H9 (cell line): ENCODE measurements around the gene SUN2. TPM values are rescaled to one million over a fixed set of nuclear protein-coding genes. Genes with fewer than 3 reads are reported as not detected.

Experiments
- DNase-seq: peaks from one replicate; pipeline ENCODE4 v3.0.0-alpha.2; 2017
- H2AFZ ChIP-seq: one replicate; pipeline ENCODE4 v1.6.1; 2013; ENCODE audit warnings: mild to moderate bottlenecking, low read length, control low read depth, moderate library complexity
- H2AK5ac ChIP-seq: 2 replicates; pipeline ENCODE4 v1.6.1; 2013; ENCODE audit warnings: low read length, control low read depth, mixed read lengths; ENCODE audit not compliant: insufficient read length
- H2BK120ac ChIP-seq: one replicate; pipeline ENCODE4 v1.6.1; 2013; ENCODE audit warnings: low read depth, mild to moderate bottlenecking, low read length, control low read depth, inconsistent platforms; ENCODE audit not compliant: poor library complexity, severe bottlenecking
- H2BK12ac ChIP-seq: 2 replicates; pipeline ENCODE4 v1.6.1; 2013; ENCODE audit warnings: low read length, control low read depth, mixed read lengths, low read depth; ENCODE audit not compliant: insufficient read length
- H2BK15ac ChIP-seq: 2 replicates; pipeline ENCODE4 v1.6.1; 2013; ENCODE audit warnings: low read depth, low read length, control low read depth
- H2BK20ac ChIP-seq: one replicate; pipeline ENCODE4 v1.6.1; 2013; ENCODE audit warnings: low read depth, mild to moderate bottlenecking, low read length, control low read depth, inconsistent platforms; ENCODE audit not compliant: poor library complexity, severe bottlenecking
- H2BK5ac ChIP-seq: 2 replicates; pipeline ENCODE4 v1.6.1; 2013; ENCODE audit warnings: low read length, control low read depth, mixed read lengths; ENCODE audit not compliant: insufficient read length
- H3K14ac ChIP-seq: 2 replicates; pipeline ENCODE4 v1.6.1; 2013; ENCODE audit warnings: low read length, control low read depth; ENCODE audit not compliant: insufficient read depth
- H3K18ac ChIP-seq: 2 replicates; pipeline ENCODE4 v1.6.1; 2013; ENCODE audit warnings: low read depth, mild to moderate bottlenecking, mixed read lengths, low read length, control low read depth; ENCODE audit not compliant: insufficient read length
- H3K23ac ChIP-seq: 2 replicates; pipeline ENCODE4 v1.6.1; 2013; ENCODE audit warnings: low read length, control low read depth, mixed read lengths, low read depth; ENCODE audit not compliant: insufficient read length
- H3K23me2 ChIP-seq: 2 replicates; pipeline ENCODE4 v1.6.1; 2013; ENCODE audit warnings: low read depth, mild to moderate bottlenecking, mixed read lengths, low read length, control low read depth; ENCODE audit not compliant: insufficient read length, poor library complexity, severe bottlenecking
- H3K27ac ChIP-seq: 2 replicates; pipeline ENCODE4 v1.5.1; 2013; ENCODE audit warnings: low read length, control low read depth, mixed read lengths, low read depth; ENCODE audit not compliant: insufficient read length
- H3K27me3 ChIP-seq: 2 replicates; pipeline ENCODE4 v1.6.1; 2013; ENCODE audit warnings: low read length, control low read depth, inconsistent platforms; ENCODE audit not compliant: insufficient read depth
- H3K4ac ChIP-seq: 2 replicates; pipeline ENCODE4 v1.6.1; 2013; ENCODE audit warnings: low read depth, mild to moderate bottlenecking, control low read depth, inconsistent platforms, low read length, moderate library complexity
- H3K4me1 ChIP-seq: 2 replicates; pipeline ENCODE4 v1.6.1; 2013; ENCODE audit warnings: low read length, control low read depth, inconsistent platforms; ENCODE audit not compliant: insufficient read depth
- H3K4me2 ChIP-seq: 2 replicates; pipeline ENCODE4 v1.6.1; 2013; ENCODE audit warnings: low read length, control low read depth, mixed read lengths; ENCODE audit not compliant: insufficient read length, insufficient read depth
- H3K56ac ChIP-seq: 2 replicates; pipeline ENCODE4 v1.6.1; 2013; ENCODE audit warnings: low read depth, mild to moderate bottlenecking, mixed read lengths, low read length, control low read depth; ENCODE audit not compliant: insufficient read length
- H3K79me1 ChIP-seq: 2 replicates; pipeline ENCODE4 v1.6.1; 2013; ENCODE audit warnings: low read depth, mild to moderate bottlenecking, moderate library complexity, low read length, control low read depth, inconsistent platforms; ENCODE audit not compliant: insufficient read depth, poor library complexity, severe bottlenecking
- H3K79me2 ChIP-seq: 2 replicates; pipeline ENCODE4 v1.6.1; 2013; ENCODE audit warnings: low read length, control low read depth, inconsistent platforms; ENCODE audit not compliant: insufficient read depth
- H3K9ac ChIP-seq: 2 replicates; pipeline ENCODE4 v1.6.1; 2013; ENCODE audit warnings: low read length, control low read depth, mixed read lengths; ENCODE audit not compliant: insufficient read length; ENCODE audit errors: extremely low read depth
- H3K9me3 ChIP-seq: one replicate; pipeline ENCODE4 v1.6.1; 2013; ENCODE audit warnings: low read depth, low read length, inconsistent platforms; ENCODE audit not compliant: control insufficient read depth
- H3T11ph ChIP-seq: one replicate; pipeline ENCODE4 v1.6.1; 2013; ENCODE audit warnings: mild to moderate bottlenecking, low read length, control low read depth, inconsistent platforms
- H4K20me1 ChIP-seq: one replicate; pipeline ENCODE4 v1.6.1; 2013; ENCODE audit not compliant: control insufficient read depth, insufficient read length, insufficient read depth
- H4K5ac ChIP-seq: 2 replicates; pipeline ENCODE4 v1.6.1; 2013; ENCODE audit warnings: low read depth, mild to moderate bottlenecking, mixed read lengths, low read length, control low read depth; ENCODE audit not compliant: insufficient read length
- H4K8ac ChIP-seq: replicated peaks from 2 replicates; pipeline ENCODE4 v1.6.1; 2013; ENCODE audit warnings: low read length, control low read depth, mixed read lengths, low read depth; ENCODE audit not compliant: insufficient read length
- H4K91ac ChIP-seq: 2 replicates; pipeline ENCODE4 v1.6.1; 2013; ENCODE audit warnings: low read depth, mild to moderate bottlenecking, moderate library complexity, mixed read lengths, low read length, control low read depth; ENCODE audit not compliant: insufficient read length
- H3K27ac Mint-ChIP-seq, 3 experiments: 2 replicates in 2 of 3; 3 replicates in 1 of 3; pipeline ENCODE4 v1.8.0; 2020 to 2021; ENCODE audit warnings: mixed read lengths in 3 of 3, mild to moderate bottlenecking in 1 of 3, moderate library complexity in 1 of 3
- H3K27me3 Mint-ChIP-seq: 2 replicates; pipeline ENCODE4 v1.8.0; 2021; ENCODE audit warnings: low read depth, mild to moderate bottlenecking, moderate library complexity, mixed read lengths
- H3K36me3 Mint-ChIP-seq, 3 experiments: 2 replicates in 2 of 3; 3 replicates in 1 of 3; pipeline ENCODE4 v1.8.0; 2020 to 2021; ENCODE audit warnings: low read depth in 3 of 3, mixed read lengths in 3 of 3; ENCODE audit not compliant: insufficient read depth in 1 of 3
- H3K4me1 Mint-ChIP-seq, 2 experiments: 2 replicates each; pipeline ENCODE4 v1.8.0; 2020; ENCODE audit warnings: mixed read lengths in 2 of 2
- H3K4me3 Mint-ChIP-seq, 2 experiments: 2 replicates in 1 of 2; 3 replicates in 1 of 2; pipeline ENCODE4 v1.8.0; 2020 to 2021; ENCODE audit warnings: mild to moderate bottlenecking in 2 of 2, mixed read lengths in 2 of 2, moderate library complexity in 1 of 2
- H3K9me3 Mint-ChIP-seq, 2 experiments: 2 replicates in 1 of 2; 3 replicates in 1 of 2; pipeline ENCODE4 v1.8.0; 2020; ENCODE audit warnings: mild to moderate bottlenecking in 2 of 2, mixed read lengths in 2 of 2, moderate library complexity in 1 of 2
- CTCF ChIP-seq: fragments of 200-600 bp; sonication (generic); conservative IDR thresholded peaks from 3 replicates; pipeline ENCODE4 v1.8.0; 2021; ENCODE audit warnings: antibody characterized with exemption, mild to moderate bottlenecking
- WGBS: extraction: QIAGEN DNeasy Blood & Tissue Kit; methylation state at CpG from one replicate; pipeline ENCODE4 v1.1.7; 2013; ENCODE audit warnings: missing lambda C conversion rate, low lambda C conversion rate, mixed read lengths; ENCODE audit not compliant: insufficient read length; ENCODE audit errors: extremely low coverage; 5-methylcytosine and 5-hydroxymethylcytosine counted together
- total RNA-seq: library from RNA; stranded (reverse); gene quantifications from 2 replicates; pipeline ENCODE4 v1.2.1, GENCODE V29; 2021

Gene SUN2
- total RNA-seq, 1 experiment from 2014 or later: 12.0 TPM

DNA sequence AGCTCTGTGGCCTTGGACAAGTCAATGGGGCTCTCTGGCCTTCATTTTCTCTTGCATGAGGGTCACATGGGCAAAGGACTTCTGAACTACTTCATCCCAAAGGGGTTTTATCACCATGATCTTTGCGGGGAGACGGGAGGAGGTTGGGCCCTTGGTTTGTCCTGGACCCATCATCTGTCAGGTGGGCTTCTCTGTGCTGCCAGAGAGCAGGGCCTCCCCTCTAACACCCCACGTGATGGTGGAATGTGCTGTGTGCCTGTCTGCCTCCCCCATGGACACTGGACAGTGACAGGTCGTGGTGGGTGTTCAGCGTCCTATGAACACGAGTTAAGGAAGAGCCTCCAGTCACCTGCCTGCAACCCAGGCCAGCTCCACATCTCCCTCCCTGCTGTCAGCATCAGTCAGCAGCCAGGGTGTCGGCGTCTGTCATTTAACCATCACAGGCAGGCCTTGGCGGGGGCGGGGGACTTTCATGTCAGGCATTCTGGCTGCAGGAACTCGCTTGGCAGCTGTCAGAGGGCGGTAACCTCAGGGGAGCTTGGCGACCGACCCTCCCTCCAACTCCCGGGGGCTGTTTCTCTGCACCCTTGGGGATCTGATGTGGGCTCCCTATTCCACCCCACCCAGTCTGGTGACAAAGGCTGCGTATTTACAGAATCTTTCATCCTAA, 2.6 kb upstream of the SUN2 start:
- Histone ChIP-seq H2BK15ac (no peak overlapping the region), H2AFZ (no peak overlapping the region), H3K23ac (no peak overlapping the region), H3K14ac (no peak overlapping the region), H3K18ac (no peak overlapping the region), H3K4ac (no peak overlapping the region), H3K79me1 (no peaks in the 10 kb centered on the region), H2BK5ac (no peak overlapping the region), H3K4me1 (peaks cover 5% of the 10 kb centered on the region; the same call in 1 of the 2 replicates), H3K27ac (no peak overlapping the region), H4K8ac (no peak overlapping the region), H4K91ac (no peak overlapping the region), H3K23me2 (peaks cover 11% of the 10 kb centered on the region), H3K56ac (no peak overlapping the region), H2BK12ac (no peak overlapping the region), H4K20me1 (no peaks in the 10 kb centered on the region), H2BK20ac (no peak overlapping the region), H3T11ph (no peak overlapping the region), H3K4me2 (no peak overlapping the region), H3K79me2 (no peaks in the 10 kb centered on the region), H3K27me3 (no peaks in the 10 kb centered on the region; the same call in 1 of the 2 replicates), H3K9ac (no peak overlapping the region), H2BK120ac (no peak overlapping the region), H4K5ac (no peak overlapping the region), H3K9me3 (no peaks in the 10 kb centered on the region), H2AK5ac (no peak overlapping the region)
- no peak for DNase-seq
- no CpG with 5 or more reads among the region's 16 CpGs for WGBS
- peaks cover 3% of the 10 kb centered on the region for H3K27me3 Mint-ChIP-seq
- no peaks in the 10 kb centered on the region for H3K9me3 Mint-ChIP-seq
- H3K4me1 Mint-ChIP-seq: peaks cover 27 to 35% of the 10 kb centered on the region in 2 experiments
- H3K4me3 Mint-ChIP-seq: no peak overlapping the region; a peak in 1 of 5 replicates
- no peaks in the 10 kb centered on the region for H3K36me3 Mint-ChIP-seq
- TF ChIP-seq CTCF: no peak
- H3K27ac Mint-ChIP-seq: peak overlapping the region in 1 of 3 experiments; percentile 45; a peak in 1 of 7 replicates
